ENCODE data around the gene PXK.

GRCh38 chr3:58331593-58332152 lies 1.0 kb upstream of the PXK start:
- TF ChIP-seq SP1 (IDR thresholded peaks at IDR 0.05), result no peak
- TF ChIP-seq, protein P1, sequence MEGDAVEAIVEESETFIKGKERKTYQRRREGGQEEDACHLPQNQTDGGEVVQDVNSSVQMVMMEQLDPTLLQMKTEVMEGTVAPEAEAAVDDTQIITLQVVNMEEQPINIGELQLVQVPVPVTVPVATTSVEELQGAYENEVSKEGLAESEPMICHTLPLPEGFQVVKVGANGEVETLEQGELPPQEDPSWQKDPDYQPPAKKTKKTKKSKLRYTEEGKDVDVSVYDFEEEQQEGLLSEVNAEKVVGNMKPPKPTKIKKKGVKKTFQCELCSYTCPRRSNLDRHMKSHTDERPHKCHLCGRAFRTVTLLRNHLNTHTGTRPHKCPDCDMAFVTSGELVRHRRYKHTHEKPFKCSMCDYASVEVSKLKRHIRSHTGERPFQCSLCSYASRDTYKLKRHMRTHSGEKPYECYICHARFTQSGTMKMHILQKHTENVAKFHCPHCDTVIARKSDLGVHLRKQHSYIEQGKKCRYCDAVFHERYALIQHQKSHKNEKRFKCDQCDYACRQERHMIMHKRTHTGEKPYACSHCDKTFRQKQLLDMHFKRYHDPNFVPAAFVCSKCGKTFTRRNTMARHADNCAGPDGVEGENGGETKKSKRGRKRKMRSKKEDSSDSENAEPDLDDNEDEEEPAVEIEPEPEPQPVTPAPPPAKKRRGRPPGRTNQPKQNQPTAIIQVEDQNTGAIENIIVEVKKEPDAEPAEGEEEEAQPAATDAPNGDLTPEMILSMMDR (IDR thresholded peaks at IDR 0.05; ENCODE audit: low read depth, low read length, missing input control), result no peak
- TF ChIP-seq EGR1 (IDR thresholded peaks at IDR 0.05; ENCODE audit: low read depth in 2 of 2), result no peak
- no peak for TF ChIP-seq HNF4A (conservative IDR thresholded peaks at IDR 0.05)
- TF ChIP-seq JUND (IDR thresholded peaks at IDR 0.05), result no peak
- TF ChIP-seq RAD21 (IDR thresholded peaks at IDR 0.05), result no peak
- TF ChIP-seq FOXA1 (IDR thresholded peaks at IDR 0.05), result no peak
- TF ChIP-seq RXRA (IDR thresholded peaks at IDR 0.05), result no peak
